Transverse colon (tissue), 4 donors: Measurements from ENCODE around the gene MYBPC2. TPM values are rescaled to one million over a fixed set of nuclear protein-coding genes. Genes with fewer than 3 reads are reported as not detected.

ENCODE experiments used
- DNase-seq: peaks from one replicate; pipeline ENCODE4 v3.0.0-alpha.2; 2019
- H3K27ac ChIP-seq, 4 donors: fragments of 200-600 bp; sonication (generic); 2 replicates each; pipeline ENCODE4 v1.5.1; 2016 to 2018; ENCODE audit warnings: inconsistent platforms in 4 of 4
- H3K27me3 ChIP-seq: fragments of 200-600 bp; sonication (generic); 2 replicates; pipeline ENCODE4 v1.5.1; 2017; ENCODE audit warnings: inconsistent platforms
- H3K36me3 ChIP-seq, 4 donors: fragments of 200-600 bp; sonication (generic); 2 replicates each; pipeline ENCODE4 v1.5.1; 2017 to 2019; ENCODE audit warnings: inconsistent platforms in 4 of 4
- H3K4me1 ChIP-seq, 4 donors: fragments of 200-600 bp; sonication (generic); 2 replicates each; pipeline ENCODE4 v1.5.1; 2017 to 2020; ENCODE audit warnings: inconsistent platforms in 4 of 4
- H3K4me3 ChIP-seq, 4 donors: fragments of 200-600 bp; sonication (generic); 1 replicate in 1 of 4; 2 replicates in 3 of 4; pipeline versions ENCODE4 v1.5.1 to v1.6.1; 2017 to 2019; ENCODE audit warnings: inconsistent platforms in 4 of 4
- H3K9me3 ChIP-seq, 2 donors: fragments of 200-600 bp; sonication (generic); 2 replicates each; pipeline ENCODE4 v1.5.1; 2017 to 2019; ENCODE audit warnings: inconsistent platforms in 2 of 2
- EP300 ChIP-seq: sonication (generic); formaldehyde crosslinking; IDR thresholded peaks from one replicate; pipeline ENCODE4 v1.6.1; 2017; ENCODE audit warnings: antibody characterized with exemption, low read depth
- POLR2A ChIP-seq: fragments of 450-650 bp; IDR thresholded peaks from one replicate; pipeline ENCODE4 v1.6.1; 2016; ENCODE audit warnings: antibody characterized with exemption, mild to moderate bottlenecking, moderate library complexity
- POLR2AphosphoS5 ChIP-seq, 3 donors: sonication (generic); formaldehyde crosslinking; IDR thresholded peaks; one replicate each; pipeline ENCODE4 v1.6.1; 2016; ENCODE audit warnings: antibody characterized with exemption in 3 of 3
- WGBS, 2 donors: methylation state at CpG; one replicate each; pipeline ENCODE4 v1.1.5; 2018; ENCODE audit warnings: low coverage in 1 of 2; 5-methylcytosine and 5-hydroxymethylcytosine counted together
- in situ Hi-C, 4 donors: fragments of 200-750 bp; cut with MboI; loops; one replicate each; pipeline versions ENCODE4 v1.15.0 to v1.15.1; 2017; ENCODE audit warnings: low sequenced_read_pairs in 3 of 4, low pct_ligation_motif_present in 1 of 4, low pct_unique_long_range_greater_than_20kb in 1 of 4
- intact Hi-C: fragments of 100-400 bp; cut with DNase I; formaldehyde crosslinking; loops from one replicate; pipeline ENCODE4 v1.15.1; 2023; ENCODE audit warnings: low total_unique reads
- total RNA-seq, 4 donors: library from RNA; depleted of rRNA; stranded (reverse); fragments of >200 nt; gene quantifications; one replicate each; pipeline ENCODE4 v1.1.0, GENCODE V29; 2016
- TF ChIP-seq, protein P1 (sequence below), 5 experiments: fragments of 200-600 bp in 3 of 5; fragments of 450-650 bp in 2 of 5; sonication (generic) in 3 of 5; IDR thresholded peaks; 1 replicate in 2 of 5; 2 replicates in 3 of 5; pipeline ENCODE4 v1.5.1; 2016 to 2017; ENCODE audit warnings: antibody characterized with exemption in 5 of 5, inconsistent platforms in 3 of 5, mild to moderate bottlenecking in 2 of 5, moderate library complexity in 1 of 5

Gene MYBPC2
- total RNA-seq, 4 donors from 2014 or later, result 0.16 to 0.41 TPM; not detected in 2

DNA sequence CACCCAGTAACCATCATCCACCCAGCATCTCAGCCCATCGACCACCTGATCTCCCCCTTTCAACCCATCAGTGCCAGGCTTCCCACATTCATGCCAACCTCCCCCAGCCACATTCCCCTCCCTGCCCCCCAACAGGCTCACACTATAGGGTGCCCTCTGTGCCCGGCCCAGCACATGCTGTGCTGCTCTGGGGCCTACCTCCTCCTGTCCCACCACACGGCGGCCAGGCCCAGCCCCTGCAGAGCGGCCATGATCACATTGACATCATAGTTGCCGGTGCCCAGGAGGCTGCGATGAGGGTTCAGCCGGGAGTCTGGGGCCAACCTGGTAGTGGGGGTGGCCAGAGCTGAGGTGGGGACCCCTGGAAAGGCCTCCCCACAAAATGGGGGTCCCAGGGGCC lies 74.7 kb downstream of the MYBPC2 start:
- Histone ChIP-seq H3K9me3 (no peaks in the 10 kb centered on the region), H3K4me3 (no peak overlapping the region), H3K4me1 (peaks cover 7 to 14% (median 9%) of the 10 kb centered on the region in 4 donors), H3K27me3 (no peaks in the 10 kb centered on the region), H3K36me3 (no peaks in the 10 kb centered on the region), H3K27ac (no peak overlapping the region)
- in situ Hi-C loops (no loop called here), intact Hi-C loops (no loop called here)
- WGBS, 2 donors, result 86 to 94% methylated on average over 2 to 8 of the region's 8 CpGs
- no peak for DNase-seq
- TF ChIP-seq POLR2AphosphoS5 (IDR thresholded peaks at IDR 0.05), result no peak
- TF ChIP-seq, protein P1, sequence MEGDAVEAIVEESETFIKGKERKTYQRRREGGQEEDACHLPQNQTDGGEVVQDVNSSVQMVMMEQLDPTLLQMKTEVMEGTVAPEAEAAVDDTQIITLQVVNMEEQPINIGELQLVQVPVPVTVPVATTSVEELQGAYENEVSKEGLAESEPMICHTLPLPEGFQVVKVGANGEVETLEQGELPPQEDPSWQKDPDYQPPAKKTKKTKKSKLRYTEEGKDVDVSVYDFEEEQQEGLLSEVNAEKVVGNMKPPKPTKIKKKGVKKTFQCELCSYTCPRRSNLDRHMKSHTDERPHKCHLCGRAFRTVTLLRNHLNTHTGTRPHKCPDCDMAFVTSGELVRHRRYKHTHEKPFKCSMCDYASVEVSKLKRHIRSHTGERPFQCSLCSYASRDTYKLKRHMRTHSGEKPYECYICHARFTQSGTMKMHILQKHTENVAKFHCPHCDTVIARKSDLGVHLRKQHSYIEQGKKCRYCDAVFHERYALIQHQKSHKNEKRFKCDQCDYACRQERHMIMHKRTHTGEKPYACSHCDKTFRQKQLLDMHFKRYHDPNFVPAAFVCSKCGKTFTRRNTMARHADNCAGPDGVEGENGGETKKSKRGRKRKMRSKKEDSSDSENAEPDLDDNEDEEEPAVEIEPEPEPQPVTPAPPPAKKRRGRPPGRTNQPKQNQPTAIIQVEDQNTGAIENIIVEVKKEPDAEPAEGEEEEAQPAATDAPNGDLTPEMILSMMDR (IDR thresholded peaks at IDR 0.05), result no peak
- TF ChIP-seq EP300, result no peak
- no peak for TF ChIP-seq POLR2A

DNA sequence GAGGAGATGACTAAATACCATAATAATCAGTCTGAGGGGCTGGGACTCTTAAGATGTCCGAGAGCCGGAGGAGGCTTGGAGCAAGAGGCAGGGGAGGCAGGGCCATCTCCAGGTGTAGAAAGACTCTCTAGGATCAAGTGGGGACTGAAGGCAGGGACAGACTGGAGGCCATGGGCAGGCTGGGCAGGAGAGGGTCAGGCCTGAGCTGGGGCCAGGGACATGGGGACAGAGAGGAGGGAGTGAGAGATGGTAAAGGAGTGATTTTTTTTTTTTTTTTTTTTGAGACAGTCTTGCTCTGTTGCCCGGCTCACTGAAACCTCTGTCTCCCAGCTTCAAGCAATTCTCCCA lies 76.1 kb downstream of the MYBPC2 start:
- TF ChIP-seq, protein P1 (IDR thresholded peaks at IDR 0.05), result no peak
- TF ChIP-seq EP300, result no peak
- no peak for TF ChIP-seq POLR2A
- TF ChIP-seq POLR2AphosphoS5 (IDR thresholded peaks at IDR 0.05), result no peak
- H3K4me1 ChIP-seq, result peaks cover 7 to 14% (median 9%) of the 10 kb centered on the region in 4 donors
- H3K27me3 ChIP-seq, result no peaks in the 10 kb centered on the region
- intact Hi-C loops (no loop called here), in situ Hi-C loops (no loop called here)
- H3K9me3 ChIP-seq, result no peaks in the 10 kb centered on the region
- H3K36me3 ChIP-seq, result no peaks in the 10 kb centered on the region
- H3K4me3 ChIP-seq, result no peak overlapping the region
- 96 to 100% methylated on average over 1 to 3 of the region's 3 CpGs for WGBS, 2 donors
- DNase-seq, result no peak
- no peak overlapping the region for H3K27ac ChIP-seq

DNA sequence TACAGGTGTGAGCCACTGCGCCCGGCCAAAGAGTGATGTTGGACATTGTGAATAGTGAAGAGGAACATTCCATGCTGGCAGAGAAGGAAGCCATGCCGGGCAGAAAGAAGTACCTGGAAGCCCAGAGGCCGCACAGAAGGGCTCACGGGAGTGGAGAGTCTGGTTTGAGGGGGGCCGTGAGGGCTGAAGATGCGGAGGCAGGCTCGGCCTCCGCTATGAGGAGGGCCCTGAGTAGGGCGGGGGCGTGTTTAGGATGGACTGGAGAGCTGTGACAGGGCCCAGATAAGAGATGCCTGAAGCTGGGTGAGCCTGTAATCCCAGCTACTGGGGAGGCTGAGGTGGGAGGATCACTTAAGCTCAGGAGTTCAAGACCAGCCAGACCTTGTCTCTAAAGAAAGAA lies 76.7 kb downstream of the MYBPC2 start:
- TF ChIP-seq POLR2AphosphoS5 (IDR thresholded peaks at IDR 0.05), result no peak
- TF ChIP-seq POLR2A, result no peak
- TF ChIP-seq EP300, result no peak
- TF ChIP-seq, protein P1 (IDR thresholded peaks at IDR 0.05), result no peak
- intact Hi-C loops (no loop called here), in situ Hi-C loops (no loop called here)
- WGBS, 2 donors, result 90% methylated on average over 11 of the region's 11 CpGs; no CpG with 5 or more reads in 1 of the 2 donors
- H3K9me3 ChIP-seq, result no peaks in the 10 kb centered on the region
- H3K36me3 ChIP-seq, result no peaks in the 10 kb centered on the region
- DNase-seq, result no peak
- H3K4me1 ChIP-seq, result peaks cover 7 to 14% (median 9%) of the 10 kb centered on the region in 4 donors
- no peak overlapping the region for H3K4me3 ChIP-seq
- H3K27ac ChIP-seq, result no peak overlapping the region
- peaks cover 4% of the 10 kb centered on the region for H3K27me3 ChIP-seq

DNA sequence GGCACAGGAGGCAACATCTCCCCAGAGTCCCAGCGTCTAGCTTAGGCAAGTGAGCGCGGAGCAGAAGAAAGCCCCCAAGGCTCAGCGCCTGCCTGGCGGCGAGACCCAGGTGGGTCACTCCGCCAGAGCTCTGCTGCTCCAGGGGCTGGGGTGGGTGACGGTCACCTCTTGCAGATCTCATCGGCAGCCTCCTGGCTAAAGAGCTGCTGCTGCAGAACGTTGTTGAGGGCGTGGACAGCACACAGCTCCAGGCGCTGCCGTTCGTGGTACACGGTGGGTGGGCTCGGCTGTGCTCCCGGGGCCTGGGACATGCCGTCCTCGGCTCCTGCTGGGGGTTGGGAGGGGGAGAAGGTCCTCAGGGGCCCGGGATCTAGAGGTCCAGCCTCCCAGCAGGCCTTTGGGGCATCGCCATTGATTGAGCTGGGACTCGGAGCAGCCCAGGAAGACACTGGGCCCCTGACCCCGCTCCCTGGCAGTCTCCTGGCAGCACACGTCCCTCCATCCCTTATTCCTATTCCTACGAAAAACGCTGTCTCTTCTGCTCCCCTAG lies 77.5 kb downstream of the MYBPC2 start:
- Histone ChIP-seq H3K27me3 (peaks cover 13% of the 10 kb centered on the region), H3K27ac (peak overlapping the region; percentile 75 to 84 (median 82)), H3K4me1 (peaks cover 7 to 14% (median 9%) of the 10 kb centered on the region in 4 donors), H3K9me3 (no peaks in the 10 kb centered on the region), H3K4me3 (peak overlapping the region; percentile 62 to 92 (median 78)), H3K36me3 (no peaks in the 10 kb centered on the region)
- TF ChIP-seq, protein P1 (IDR thresholded peaks at IDR 0.05), result no peak
- TF ChIP-seq POLR2A, result no peak
- TF ChIP-seq EP300, result no peak
- intact Hi-C loops (no loop called here), in situ Hi-C loops (no loop called here)
- DNase-seq, result no peak
- 75% methylated on average over 12 of the region's 26 CpGs; no CpG with 5 or more reads in 1 of the 2 donors for WGBS, 2 donors
